Activated naive CD4-positive, alpha-beta T cell treated with anti-CD3 and anti-CD28 coated beads, Interleukin-2, amount 50 U/mL, for 16 hours (primary cell): ENCODE data around the gene TPCN2.

Experiments used
- DNase-seq: peaks from one replicate; pipeline ENCODE4 v3.0.0-alpha.2; 2020

TPCN2 gene

GRCh38 chr11:69039501-69039900, 9.2 kb upstream of the TPCN2 start:
- no peak for DNase-seq

- no peak for DNase-seq
These were observed 8.7 kb upstream of the TPCN2 start for GRCh38 chr11:69040051-69040450.

GRCh38 chr11:69040581-69041260, 8.0 kb upstream of the TPCN2 start:
- no peak for DNase-seq

- DNase-seq = no peak
These were observed 7.2 kb upstream of the TPCN2 start for GRCh38 chr11:69041516-69041915.

- no peak for DNase-seq
These were observed 4.4 kb upstream of the TPCN2 start for GRCh38 chr11:69044111-69045013.

- no peak for DNase-seq
These were observed 570 bp upstream of the TPCN2 start for GRCh38 chr11:69048031-69048693.

- peak; percentile 28 for DNase-seq
These were observed 747 bp downstream of the TPCN2 start for GRCh38 chr11:69049490-69049867.

GRCh38 chr11:69050592-69051380, 2.1 kb downstream of the TPCN2 start:
- no peak for DNase-seq

- DNase-seq = no peak
These were observed 2.9 kb downstream of the TPCN2 start for GRCh38 chr11:69051381-69052342.

GRCh38 chr11:69052343-69053168, 3.8 kb downstream of the TPCN2 start:
- DNase-seq = no peak

GRCh38 chr11:69053169-69053477, 4.4 kb downstream of the TPCN2 start:
- no peak for DNase-seq

- DNase-seq = no peak
These were observed 5.0 kb downstream of the TPCN2 start for GRCh38 chr11:69053546-69054396.

GRCh38 chr11:69054397-69055211, 5.9 kb downstream of the TPCN2 start:
- DNase-seq = no peak

- no peak for DNase-seq
These were observed 6.5 kb downstream of the TPCN2 start for GRCh38 chr11:69055212-69055586.

- DNase-seq = no peak
These were observed 7.1 kb downstream of the TPCN2 start for GRCh38 chr11:69055598-69056516.

GRCh38 chr11:69057236-69057635, 8.5 kb downstream of the TPCN2 start:
- DNase-seq = no peak

- DNase-seq = no peak
These were observed 9.1 kb downstream of the TPCN2 start for GRCh38 chr11:69057801-69058200.
